ENCODE results near the gene KRTAP5-8. TPM values are rescaled to one million over a fixed set of nuclear protein-coding genes. Genes with fewer than 3 reads are reported as not detected.
A peak's percentile ranks its signal among the peaks of the same experiment; 100 is the strongest.
"Not testable (repeated sequence)": the region's sequence is repeated elsewhere in the genome, so short reads cannot be mapped to it uniquely, and the experiment has no call there.

KRTAP5-8 gene
- total RNA-seq, 1 experiment from 2014 or later = not detected

DNA sequence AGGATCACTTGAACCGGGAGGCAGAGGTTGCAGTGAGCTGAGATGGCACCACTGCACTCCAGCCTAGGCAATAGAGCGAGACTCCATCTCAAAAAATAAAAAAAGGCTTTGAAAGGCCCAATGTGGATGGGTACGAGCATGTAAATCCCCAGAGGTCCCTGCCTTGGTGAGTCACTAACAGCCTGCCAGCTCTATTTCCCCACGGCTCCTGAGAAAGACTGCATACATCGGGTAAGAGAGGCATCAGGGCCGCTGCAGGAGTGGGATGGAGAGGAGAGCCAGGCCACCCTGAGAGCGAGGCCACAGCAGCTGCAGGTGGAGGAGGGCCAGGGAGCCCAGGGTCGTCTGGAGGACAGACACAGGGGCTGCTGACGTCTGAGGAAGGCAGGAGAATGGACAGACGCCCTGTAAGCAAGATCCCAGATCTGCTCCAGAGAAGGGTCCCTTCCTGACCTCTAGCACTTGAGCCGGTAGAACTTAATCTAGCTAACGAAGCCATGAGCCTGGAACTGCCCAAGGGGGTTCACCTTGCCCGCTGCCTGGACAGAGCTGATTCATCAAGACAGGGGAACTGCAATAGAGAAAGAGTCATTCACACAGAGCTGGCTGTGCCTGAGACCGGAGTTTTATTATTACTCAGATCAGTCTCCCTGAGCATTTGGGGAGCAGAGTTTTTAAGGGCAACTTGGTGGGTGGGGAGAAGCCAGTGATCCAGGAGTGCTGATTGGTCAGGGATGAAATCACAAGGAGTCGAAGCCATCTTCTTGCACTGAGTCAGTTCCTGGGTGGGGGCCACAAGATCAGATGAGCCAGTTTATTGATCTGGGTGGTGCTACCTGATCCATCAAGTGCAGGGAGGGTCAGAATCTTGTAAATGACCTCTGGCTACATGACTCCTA, 5.3 kb downstream of the KRTAP5-8 start:
- no peak for DNase-seq (ENCODE audit: low read depth)

GRCh38 chr11:71543866-71544265, 6.0 kb downstream of the KRTAP5-8 start:
- no peak for DNase-seq (ENCODE audit: low read depth)

- DNase-seq (ENCODE audit: low read depth) = no peak
Observed at GRCh38 chr11:71544525-71545214, 6.8 kb downstream of the KRTAP5-8 start.

DNA sequence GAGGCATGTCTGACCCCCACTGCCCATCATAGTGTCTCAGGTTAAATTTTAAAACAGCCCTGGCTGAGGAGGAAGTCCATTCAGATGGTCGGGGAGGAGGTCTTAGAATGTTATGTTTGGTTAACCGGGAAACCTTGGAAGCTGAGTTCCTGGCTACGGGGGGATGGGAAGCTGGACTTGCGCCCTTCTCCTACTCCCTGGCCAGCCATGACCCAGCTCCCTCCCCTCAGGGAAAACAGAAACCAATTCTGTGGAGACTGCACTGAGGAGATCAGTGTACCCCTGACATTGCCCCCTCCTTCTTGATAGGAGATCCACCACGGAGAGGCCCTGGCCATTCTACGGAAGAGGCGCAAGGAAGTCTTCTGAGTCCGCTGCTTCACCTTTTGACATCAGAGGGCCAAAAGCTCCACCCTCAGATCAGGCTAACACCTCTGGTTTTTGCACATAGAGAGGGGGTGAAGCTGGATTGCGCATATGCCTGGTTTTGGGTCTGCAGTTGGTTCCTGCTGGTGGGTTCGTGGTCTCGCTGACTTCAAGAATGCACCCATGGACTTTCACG, 7.7 kb downstream of the KRTAP5-8 start:
- no peak for DNase-seq (ENCODE audit: low read depth)

DNA sequence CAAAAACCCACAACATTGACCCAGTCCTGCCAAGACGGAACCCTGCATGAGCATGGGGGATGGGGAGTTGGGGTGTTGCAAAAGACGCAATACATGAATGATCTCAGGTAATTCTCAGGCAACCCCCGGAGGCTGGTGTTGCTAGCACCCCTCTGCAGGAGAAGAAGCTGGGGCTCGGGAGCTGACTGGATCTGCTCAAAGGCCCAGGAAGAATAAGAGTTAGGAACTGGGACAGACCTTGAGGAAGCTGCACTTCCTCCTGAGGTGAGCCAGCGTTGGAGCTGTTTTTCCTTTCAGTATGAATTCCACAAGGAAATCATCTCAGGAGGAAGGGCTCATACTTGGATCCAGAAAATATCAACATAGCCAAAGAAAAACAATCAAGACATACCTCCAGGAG, 10.3 kb downstream of the KRTAP5-8 start, which contains the start of gene KRTAP5-9:
Gene KRTAP5-9, plus strand, starts transcription at position 301 of the 400 bp plus-strand sequence. CDS start 238 bp downstream, outside the sequence.
- no peak for DNase-seq (ENCODE audit: low read depth)

DNA sequence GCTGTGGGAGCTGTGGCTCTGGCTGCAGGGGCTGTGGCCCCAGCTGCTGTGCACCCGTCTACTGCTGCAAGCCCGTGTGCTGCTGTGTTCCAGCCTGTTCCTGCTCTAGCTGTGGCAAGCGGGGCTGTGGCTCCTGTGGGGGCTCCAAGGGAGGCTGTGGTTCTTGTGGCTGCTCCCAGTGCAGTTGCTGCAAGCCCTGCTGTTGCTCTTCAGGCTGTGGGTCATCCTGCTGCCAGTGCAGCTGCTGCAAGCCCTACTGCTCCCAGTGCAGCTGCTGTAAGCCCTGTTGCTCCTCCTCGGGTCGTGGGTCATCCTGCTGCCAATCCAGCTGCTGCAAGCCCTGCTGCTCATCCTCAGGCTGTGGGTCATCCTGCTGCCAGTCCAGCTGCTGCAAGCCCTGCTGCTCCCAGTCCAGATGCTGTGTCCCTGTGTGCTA, 10.9 kb downstream of the KRTAP5-8 start:
- DNase-seq (ENCODE audit: low read depth) = no peak

DNA sequence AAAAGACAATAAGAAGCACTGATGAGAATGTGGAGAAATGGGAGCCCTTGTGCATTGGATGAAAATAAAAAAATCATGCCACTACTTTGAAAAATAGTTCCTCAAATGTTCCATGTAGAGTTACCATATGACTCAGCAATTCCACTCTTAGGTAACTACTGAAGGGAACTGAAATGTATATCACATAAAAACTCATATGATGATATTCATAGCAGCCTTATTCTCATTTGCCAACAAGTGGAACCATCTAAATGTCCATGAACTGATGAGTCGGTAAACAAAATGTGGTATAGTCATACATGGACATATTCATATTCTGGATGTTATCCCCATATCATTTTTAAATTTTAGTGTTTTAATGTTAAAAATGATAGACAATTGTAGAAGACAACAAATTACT, 13.9 kb downstream of the KRTAP5-8 start:
- DNase-seq (ENCODE audit: low read depth) = no peak

DNA sequence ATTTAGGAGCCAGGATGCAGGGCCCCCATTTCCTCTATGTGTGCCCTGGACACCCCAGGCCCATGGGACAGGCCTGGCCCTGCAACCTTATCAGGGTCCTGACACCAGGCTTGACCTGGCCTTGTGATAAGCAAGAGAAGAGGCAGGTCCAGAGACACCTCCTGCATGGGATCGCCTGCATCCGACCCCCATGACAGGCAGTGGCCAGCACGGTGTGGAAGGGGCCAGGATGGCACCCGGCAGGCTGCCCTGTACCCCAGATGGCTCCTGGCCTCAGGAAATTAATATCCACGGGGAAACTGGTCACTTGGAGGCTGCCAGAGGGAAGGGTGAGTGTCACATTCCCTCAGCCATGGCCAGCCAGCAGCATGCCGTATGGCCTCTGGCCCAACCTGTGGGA, 17.2 kb downstream of the KRTAP5-8 start:
- DNase-seq (ENCODE audit: low read depth) = no peak

GRCh38 chr11:71555508-71555907, 17.7 kb downstream of the KRTAP5-8 start:
- DNase-seq (ENCODE audit: low read depth) = no peak

- no peak for DNase-seq (ENCODE audit: low read depth)
Observed at GRCh38 chr11:71556018-71556417, 18.2 kb downstream of the KRTAP5-8 start.

GRCh38 chr11:71557257-71557656, 19.4 kb downstream of the KRTAP5-8 start:
- DNase-seq (ENCODE audit: low read depth) = no peak

DNA sequence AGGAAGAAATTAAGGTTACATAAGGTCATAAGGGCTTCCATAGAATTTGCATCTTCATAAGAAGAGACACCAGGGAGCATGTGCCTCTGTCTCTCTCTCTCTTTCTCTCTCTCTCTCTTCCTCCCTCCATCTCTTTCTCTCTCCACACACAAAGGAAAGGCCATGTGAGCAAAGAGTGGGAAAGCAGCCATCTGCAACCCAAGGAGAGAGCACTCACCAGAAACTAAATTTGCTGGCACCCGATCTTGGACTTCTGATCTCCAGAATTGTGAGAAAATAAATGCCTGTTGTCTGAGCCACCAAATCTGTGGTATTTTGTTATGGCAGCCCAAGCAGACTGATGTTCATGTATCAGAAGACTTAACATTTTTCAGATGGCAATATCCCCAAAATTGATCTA, 21.2 kb downstream of the KRTAP5-8 start:
- DNase-seq (ENCODE audit: low read depth) = no peak

DNA sequence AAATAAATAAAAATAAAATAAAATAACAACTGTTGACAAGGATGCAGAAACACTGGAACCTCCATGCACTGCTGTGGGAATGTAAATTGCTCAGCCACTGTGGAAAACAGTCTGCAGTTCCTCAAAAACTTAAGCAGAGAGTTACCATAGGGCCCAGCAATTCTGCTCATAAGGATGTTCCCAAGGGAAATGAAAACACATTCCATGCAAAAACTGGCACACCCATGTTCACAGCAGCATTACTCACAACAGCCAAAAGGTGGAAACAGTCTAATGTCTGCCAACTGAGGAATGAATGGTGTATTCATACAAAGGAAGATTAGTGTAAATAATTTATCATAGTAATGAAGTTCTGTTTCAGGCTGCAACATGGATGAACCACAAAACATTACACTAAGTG, 24.3 kb downstream of the KRTAP5-8 start:
- no peak for DNase-seq (ENCODE audit: low read depth)

DNA sequence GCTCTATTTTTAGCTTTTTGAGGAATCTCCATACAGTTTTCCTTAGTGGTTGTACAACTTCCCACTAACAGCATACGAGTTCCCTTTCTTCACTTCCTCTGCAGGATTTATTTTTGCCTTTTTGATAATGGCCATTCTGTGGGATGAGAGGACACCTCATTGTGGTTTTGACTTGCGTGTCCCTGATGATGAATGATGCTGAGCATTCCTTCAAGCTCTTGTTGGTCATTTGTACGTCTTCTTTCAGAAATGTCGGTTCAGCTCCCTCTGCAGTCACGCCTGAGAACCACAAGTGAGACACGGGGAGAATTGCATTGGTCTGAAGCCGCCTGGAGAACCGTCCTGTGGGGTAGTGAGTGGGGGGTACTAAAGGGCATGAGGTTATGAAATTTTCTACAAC, 25.6 kb downstream of the KRTAP5-8 start:
- peak; percentile 55 for DNase-seq (ENCODE audit: low read depth)

DNA sequence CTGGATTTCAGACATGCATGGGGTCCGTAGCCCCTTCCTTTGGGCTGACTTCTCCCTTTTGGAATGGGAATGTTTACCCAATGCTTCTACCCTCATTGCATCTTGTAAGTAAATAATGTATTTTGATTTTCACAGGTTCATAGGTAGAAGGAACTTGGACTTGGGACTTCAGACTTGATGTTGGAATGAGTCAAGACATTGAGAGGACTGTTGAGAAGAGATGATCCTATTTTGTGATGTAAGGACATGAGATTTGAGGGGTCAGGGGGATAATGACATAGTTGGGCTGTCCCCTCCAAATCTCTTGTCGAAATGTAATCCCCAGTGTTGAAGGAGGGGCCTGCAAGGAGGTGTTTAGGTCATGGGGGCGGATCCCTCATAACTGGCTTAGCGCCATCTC, 26.6 kb downstream of the KRTAP5-8 start:
- no peak for DNase-seq (ENCODE audit: low read depth)

- no peak for DNase-seq (ENCODE audit: low read depth)
Observed at GRCh38 chr11:71565263-71565662, 27.4 kb downstream of the KRTAP5-8 start, which contains the start of gene KRTAP5-10. TSS of gene KRTAP5-10 (plus strand) at chr11:71565563. CDS start at chr11:71565588, 25 bp downstream.

DNA sequence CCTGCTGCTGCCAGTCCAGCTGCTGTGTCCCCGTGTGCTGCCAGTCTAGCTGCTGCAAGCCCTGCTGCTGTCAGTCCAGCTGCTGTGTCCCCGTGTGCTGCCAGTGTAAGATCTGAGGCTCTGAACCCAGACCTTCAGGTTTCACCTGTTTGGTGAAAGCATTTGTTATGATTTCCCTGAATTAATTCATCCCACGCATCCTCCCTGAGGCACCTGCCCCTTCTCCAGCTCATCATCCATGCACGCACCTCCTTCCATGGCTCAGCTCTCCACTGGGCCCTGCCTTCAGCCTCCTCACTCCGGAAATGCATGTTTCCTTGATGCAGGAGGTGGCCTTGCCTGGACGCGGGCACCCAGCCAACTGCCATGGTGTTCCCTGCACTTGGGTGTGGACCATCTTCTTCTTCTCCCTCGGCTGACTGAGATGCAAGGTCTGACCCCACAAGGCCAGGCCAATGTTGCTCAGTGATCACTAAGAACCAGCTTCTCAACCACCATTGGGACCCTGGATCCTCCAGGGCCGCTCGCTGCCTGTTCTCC, 28.3 kb downstream of the KRTAP5-8 start:
- no peak for DNase-seq (ENCODE audit: low read depth)

DNA sequence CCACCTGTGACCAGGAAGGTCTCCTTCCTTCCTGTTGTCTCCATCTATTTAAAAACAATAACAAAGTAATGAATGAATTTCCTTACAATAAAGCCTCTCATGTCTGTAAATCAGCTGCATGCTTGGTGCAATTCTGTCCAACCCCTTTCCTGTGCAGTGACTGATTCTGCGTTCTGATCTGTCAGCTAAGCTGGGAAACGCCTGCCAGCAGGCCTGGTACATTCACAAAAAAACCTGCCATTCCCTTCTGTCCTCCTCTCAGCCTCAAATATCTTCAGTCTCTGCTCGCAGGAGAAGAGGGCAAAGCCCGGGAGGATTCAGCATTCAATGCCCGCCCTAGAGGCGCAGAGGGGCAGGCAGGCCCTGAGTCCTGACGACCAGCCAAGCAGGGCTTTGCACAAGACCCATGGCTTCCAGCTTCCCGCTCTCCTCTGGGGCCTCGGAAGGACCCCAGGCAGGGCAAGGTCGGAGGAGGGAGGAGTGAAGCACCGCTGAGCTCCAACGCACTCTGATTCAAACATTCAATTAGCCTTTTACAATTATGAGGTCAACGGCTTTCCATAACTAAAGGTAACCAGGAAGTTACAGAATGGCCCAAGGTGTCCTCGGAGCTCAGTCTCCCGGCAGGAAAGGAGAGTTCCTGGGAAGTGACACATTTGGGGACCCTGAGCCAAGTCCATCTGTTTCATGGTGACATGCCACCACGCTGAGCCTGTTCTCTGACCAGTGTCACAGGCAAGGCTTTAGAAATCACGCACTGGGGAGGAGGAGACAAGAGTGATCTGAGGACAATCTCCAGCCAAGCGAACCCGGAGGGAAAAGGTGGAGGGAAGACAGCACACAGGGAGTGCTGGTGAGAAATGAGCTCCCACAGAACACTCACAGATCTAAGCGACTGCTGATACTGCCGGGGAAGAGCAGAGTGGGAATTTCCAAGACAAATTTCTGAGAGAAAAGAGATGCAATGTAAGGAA, 29.1 kb downstream of the KRTAP5-8 start:
- not testable (repeated sequence) for DNase-seq (ENCODE audit: low read depth)

DNA sequence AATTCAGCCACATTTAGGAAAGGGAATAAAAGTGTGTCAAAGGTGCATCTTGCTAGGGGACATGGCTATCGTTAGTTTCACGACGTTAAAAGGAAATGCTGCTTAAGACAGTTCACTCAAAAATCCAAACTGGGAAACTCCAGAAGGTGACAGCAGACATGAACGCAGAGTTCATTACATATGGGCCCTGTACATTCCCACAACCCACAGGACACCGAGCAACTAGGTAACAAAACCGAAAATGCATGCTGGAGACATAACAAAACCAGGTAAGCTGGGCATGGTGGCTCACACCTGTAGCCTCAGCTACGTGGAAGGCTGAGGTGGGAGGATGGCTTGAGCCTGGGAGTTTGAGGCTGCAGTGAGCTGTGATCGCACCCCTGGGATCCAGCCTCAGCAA, 29.8 kb downstream of the KRTAP5-8 start:
- not testable (repeated sequence) for DNase-seq (ENCODE audit: low read depth)

- DNase-seq (ENCODE audit: low read depth) = no peak
Observed at GRCh38 chr11:71568704-71569349, 31.0 kb downstream of the KRTAP5-8 start.
